Prostate gland (tissue), 2 donors: ENCODE measurements around the gene RUBCN.

ENCODE experiments used
- POLR2AphosphoS5 ChIP-seq: sonication (generic); formaldehyde crosslinking; IDR thresholded peaks from one replicate; pipeline ENCODE4 v1.6.1; 2017; ENCODE audit warnings: antibody characterized with exemption
- TF ChIP-seq, protein P1 (sequence below), 4 experiments: fragments of 200-600 bp in 2 of 4; fragments of 450-650 bp in 2 of 4; sonication (generic) in 2 of 4; IDR thresholded peaks; 1 replicate in 3 of 4; 2 replicates in 1 of 4; pipeline ENCODE4 v1.5.1; 2016 to 2019; ENCODE audit warnings: antibody characterized with exemption in 4 of 4, mild to moderate bottlenecking in 2 of 4, moderate library complexity in 2 of 4

DNA sequence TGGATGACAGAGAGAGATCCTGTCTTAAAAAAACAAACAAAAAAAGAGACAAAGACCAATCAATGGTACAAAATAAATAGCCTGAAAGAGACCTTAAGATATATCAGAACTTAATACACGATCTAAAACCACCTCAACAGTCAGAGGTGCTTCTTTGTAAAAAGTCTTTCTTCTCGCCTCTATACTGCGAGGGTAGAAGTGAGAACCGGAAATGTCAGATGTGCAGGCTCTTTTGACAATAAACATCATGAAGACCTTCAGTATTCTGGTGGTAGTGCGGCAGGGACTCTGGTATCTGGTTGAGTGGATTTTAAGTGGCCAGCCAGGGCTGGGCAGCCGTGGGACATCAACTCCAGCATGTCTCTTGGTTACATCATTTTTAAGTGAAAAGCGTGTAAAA is 30.0 kb downstream of the RUBCN start:
- TF ChIP-seq, protein P1, sequence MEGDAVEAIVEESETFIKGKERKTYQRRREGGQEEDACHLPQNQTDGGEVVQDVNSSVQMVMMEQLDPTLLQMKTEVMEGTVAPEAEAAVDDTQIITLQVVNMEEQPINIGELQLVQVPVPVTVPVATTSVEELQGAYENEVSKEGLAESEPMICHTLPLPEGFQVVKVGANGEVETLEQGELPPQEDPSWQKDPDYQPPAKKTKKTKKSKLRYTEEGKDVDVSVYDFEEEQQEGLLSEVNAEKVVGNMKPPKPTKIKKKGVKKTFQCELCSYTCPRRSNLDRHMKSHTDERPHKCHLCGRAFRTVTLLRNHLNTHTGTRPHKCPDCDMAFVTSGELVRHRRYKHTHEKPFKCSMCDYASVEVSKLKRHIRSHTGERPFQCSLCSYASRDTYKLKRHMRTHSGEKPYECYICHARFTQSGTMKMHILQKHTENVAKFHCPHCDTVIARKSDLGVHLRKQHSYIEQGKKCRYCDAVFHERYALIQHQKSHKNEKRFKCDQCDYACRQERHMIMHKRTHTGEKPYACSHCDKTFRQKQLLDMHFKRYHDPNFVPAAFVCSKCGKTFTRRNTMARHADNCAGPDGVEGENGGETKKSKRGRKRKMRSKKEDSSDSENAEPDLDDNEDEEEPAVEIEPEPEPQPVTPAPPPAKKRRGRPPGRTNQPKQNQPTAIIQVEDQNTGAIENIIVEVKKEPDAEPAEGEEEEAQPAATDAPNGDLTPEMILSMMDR (IDR thresholded peaks at IDR 0.05) = no peak
- TF ChIP-seq POLR2AphosphoS5 = no peak
